Kidney epithelial cell (primary cell): Measurements from ENCODE around the gene GAL3ST3. TPM values are rescaled to one million over a fixed set of nuclear protein-coding genes. Genes with fewer than 3 reads are reported as not detected.

ENCODE experiments used
- DNase-seq: peaks from one replicate; pipeline ENCODE4 v3.0.0-alpha.2; 2010; ENCODE audit warnings: low read depth
- H3K27me3 ChIP-seq: 2 replicates; pipeline ENCODE4 v1.6.0; 2011; ENCODE audit warnings: low read length; ENCODE audit not compliant: control insufficient read depth, insufficient read depth
- H3K36me3 ChIP-seq: 2 replicates; pipeline ENCODE4 v1.5.1; 2011; ENCODE audit warnings: low read length; ENCODE audit not compliant: control insufficient read depth, insufficient read depth
- H3K4me3 ChIP-seq: 2 replicates; pipeline ENCODE4 v1.5.1; 2011; ENCODE audit warnings: low read depth, mild to moderate bottlenecking, control low read depth, low read length
- total RNA-seq: library from RNA; depleted of rRNA; stranded (reverse); fragments of >200 nt; gene quantifications from 2 replicates; pipeline ENCODE4 v1.2.3, GENCODE V29; 2015
- TF ChIP-seq, protein P1 (sequence below): IDR thresholded peaks from 2 replicates; pipeline ENCODE4 v1.5.1; 2011; ENCODE audit warnings: mild to moderate bottlenecking, moderate library complexity, low read length, control low read depth, inconsistent platforms; ENCODE audit not compliant: insufficient read depth, poor library complexity, severe bottlenecking

Gene GAL3ST3
- total RNA-seq, 1 donor from 2014 or later: 4.4 TPM

DNA sequence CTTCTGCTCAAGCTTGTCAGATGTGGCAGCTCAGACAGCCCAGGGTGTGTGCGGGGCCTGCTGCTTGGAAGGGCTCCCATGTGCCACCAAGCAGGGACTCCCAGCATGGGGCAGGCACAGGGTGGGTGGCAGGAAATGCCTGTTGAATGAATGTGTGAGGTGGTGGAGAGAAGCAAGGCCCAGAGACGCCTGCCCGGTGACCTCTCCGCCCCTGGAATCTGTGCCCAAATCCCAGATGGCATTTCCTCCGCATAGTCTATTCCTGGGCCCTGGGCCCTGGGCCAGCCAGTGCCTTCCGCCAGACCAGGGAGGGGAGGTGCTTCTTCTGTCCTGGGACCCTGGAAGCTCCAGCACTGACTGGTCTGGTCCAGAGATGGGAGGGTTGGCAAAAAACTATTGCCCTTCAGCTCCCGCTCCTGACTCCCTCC, 33.5 kb downstream of the GAL3ST3 start:
- DNase-seq: no peak

DNA sequence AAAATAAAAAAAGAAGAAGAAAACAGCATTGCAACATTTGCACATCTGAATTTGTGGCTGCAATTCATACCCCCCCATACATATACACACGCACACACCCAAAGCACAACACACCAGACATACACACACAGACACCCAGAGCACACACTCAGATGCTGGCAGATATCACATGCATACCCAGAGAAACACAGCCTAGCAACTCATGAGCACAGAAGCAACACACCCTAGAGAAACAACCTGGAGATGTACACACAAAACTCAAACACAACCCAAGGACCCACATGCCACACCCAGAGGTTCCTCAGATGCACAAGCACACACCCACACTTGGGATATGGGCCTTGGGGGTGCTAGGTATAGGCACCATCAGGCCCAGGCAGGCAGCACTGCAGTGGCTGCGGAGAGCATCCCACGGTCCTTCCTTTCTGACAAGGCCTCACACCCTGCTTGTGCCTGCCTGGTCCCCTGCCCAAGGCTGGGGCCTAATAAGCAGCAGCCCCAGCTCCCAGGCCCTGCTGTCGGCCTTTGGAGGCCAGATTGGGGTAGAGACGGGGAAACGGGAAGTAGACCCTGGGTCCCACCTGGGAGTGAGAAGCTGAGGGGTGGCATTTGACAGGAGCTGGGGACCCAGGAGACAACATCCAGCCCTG, 34.0 kb downstream of the GAL3ST3 start:
- Histone ChIP-seq H3K27me3 (peaks cover 2% of the 10 kb centered on the region), H3K36me3 (no peaks in the 10 kb centered on the region), H3K4me3 (no peak overlapping the region)
- TF ChIP-seq, protein P1, sequence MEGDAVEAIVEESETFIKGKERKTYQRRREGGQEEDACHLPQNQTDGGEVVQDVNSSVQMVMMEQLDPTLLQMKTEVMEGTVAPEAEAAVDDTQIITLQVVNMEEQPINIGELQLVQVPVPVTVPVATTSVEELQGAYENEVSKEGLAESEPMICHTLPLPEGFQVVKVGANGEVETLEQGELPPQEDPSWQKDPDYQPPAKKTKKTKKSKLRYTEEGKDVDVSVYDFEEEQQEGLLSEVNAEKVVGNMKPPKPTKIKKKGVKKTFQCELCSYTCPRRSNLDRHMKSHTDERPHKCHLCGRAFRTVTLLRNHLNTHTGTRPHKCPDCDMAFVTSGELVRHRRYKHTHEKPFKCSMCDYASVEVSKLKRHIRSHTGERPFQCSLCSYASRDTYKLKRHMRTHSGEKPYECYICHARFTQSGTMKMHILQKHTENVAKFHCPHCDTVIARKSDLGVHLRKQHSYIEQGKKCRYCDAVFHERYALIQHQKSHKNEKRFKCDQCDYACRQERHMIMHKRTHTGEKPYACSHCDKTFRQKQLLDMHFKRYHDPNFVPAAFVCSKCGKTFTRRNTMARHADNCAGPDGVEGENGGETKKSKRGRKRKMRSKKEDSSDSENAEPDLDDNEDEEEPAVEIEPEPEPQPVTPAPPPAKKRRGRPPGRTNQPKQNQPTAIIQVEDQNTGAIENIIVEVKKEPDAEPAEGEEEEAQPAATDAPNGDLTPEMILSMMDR: no peak
- no peak for DNase-seq

More for the DNA sequence above, 33.5 kb downstream of the GAL3ST3 start:
- H3K36me3 ChIP-seq: no peaks in the 10 kb centered on the region
- peaks cover 2% of the 10 kb centered on the region for H3K27me3 ChIP-seq
- H3K4me3 ChIP-seq: no peak overlapping the region
- TF ChIP-seq, protein P1: no peak

DNA sequence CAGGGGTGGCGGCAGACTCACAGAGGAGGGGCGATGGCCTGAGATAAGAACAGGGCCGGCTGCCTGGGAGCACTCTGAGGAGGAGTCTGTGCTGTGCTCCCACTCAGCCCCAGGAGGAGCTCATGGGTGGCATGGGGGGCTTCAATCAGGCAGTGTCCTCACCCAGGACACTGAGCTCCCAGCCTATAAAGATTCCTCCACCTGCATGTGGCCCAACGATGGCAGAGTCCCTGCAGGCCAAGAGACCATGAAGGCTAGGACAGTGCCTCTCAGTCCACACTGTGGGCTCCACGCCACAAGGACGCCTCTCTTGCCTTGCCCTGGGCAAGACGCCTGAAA, 35.2 kb downstream of the GAL3ST3 start:
- peaks cover 2% of the 10 kb centered on the region for H3K27me3 ChIP-seq
- no peak overlapping the region for H3K4me3 ChIP-seq
- H3K36me3 ChIP-seq: no peaks in the 10 kb centered on the region
- no peak for DNase-seq
- TF ChIP-seq, protein P1: no peak

DNA sequence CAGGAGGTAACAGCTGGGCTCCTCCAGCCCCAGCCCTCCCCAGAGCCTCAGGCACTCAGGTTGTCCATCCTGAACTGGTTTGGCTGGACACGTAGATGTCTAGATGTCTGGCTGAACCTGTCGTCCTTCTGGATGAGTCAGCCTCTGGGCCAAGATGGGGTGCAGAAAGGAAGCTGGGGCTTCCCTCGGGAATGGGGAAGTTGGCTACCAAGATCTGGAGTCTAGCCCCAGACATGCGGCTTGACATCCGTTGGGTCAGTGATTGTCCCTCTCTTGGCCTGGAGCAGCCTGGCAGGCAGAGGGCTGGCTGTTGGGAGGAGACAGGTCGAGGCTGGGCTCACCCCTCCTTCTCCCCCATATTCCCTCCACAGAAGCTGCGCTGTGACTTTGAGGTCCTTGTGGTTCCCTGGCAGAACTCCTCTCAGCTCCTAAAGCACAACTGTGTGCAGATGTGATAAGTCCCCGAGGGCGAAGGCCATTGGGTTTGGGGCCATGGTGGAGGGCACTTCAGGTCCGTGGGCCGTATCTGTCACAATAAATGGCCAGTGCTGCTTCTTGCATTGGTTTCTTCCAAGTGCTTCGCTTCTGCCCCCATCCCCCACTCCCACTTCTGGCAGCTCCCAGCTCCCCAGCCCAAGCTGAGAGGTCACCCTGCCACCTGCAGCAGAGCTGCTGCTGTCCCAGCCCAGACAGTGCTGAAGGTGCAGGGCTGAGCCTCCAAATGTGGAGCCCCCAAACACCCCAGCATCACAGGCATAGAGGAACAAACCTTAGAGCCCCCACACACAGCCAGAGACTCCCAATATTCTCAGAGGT, 35.8 kb downstream of the GAL3ST3 start:
- H3K27me3 ChIP-seq: peaks cover 2% of the 10 kb centered on the region
- no peak overlapping the region for H3K4me3 ChIP-seq
- no peaks in the 10 kb centered on the region for H3K36me3 ChIP-seq
- TF ChIP-seq, protein P1: no peak
- no peak for DNase-seq

DNA sequence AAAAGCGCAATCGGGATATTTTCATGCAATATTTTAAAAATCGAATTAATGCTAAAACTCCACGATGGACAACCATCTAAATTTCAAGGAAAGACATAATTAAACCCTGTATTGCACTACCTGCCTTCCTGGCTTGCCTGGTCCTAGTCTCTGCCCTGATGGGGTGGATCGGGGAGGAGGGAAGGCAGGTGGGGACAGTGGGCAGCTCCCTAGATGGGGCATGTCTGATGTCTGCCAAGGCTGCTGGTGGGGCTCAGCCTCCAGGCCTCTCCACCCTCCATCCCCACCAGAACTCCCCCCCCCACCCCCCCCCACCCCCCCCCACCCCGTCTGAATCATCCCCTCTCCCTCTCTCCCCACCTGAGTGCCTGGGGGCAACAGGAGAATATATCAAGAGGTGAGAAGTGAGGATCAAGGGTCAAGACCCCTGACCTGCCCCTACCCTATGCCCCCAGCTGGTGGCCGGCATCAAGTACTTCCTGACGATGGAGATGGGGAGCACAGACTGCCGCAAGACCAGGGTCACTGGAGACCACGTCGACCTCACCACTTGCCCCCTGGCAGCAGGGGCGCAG, 36.5 kb downstream of the GAL3ST3 start:
- Histone ChIP-seq H3K36me3 (no peaks in the 10 kb centered on the region), H3K27me3 (peaks cover 2% of the 10 kb centered on the region), H3K4me3 (no peak overlapping the region)
- TF ChIP-seq, protein P1: no peak
- DNase-seq: no peak
